ENCODE measurements around the gene ADAMTSL2. TPM values are rescaled to one million over a fixed set of nuclear protein-coding genes. Genes with fewer than 3 reads are reported as not detected.

Gene ADAMTSL2
- total and polyA plus RNA-seq, 4 experiments from 2014 or later, result 0.07 to 0.17 (median 0.09) TPM; not detected in 1

DNA sequence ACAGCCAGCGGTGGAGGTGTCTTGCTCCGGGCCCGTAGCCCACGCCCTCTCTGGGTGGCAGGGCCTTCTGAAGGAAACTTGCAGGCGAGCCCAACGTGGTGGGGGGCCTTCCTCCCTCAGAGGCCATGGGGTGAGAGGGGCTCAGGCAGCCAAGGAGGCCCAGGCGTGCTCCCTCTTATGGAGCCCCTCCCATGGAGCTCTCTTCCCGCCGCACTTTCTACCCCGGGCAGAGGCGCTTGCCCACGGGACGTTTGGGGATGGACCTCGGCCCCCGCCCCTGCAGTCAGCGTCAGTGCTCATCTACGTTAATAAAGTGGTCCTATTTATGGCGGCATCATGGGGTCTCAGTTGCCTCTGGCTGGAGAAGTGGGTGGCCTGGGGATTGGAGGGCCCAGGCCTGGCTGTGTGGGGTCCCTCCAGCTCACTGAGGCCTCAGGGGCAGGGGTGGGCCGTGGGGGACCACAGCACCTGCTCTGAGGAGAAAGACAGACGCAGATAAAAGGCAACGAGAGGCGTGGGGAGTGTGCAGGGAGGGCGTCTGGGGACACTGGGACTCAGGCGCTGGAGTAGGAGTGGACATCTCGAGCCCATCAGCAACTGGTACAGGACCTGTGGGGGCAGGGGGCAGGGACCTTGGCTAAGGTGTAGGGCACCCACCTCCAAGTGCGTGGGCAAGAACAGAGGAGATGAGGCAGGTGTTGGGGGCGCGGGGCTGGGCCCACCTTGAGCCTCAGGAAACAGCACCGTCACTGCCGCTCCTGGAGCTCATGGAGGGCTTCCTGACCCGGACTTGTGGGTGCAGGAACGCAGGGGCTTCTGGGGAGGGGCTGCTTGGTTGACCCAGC lies 40.9 kb downstream of the ADAMTSL2 start:
- Histone ChIP-seq H3K27ac (ENCODE audit: low read depth, low read length) (no peak overlapping the region), H3K9me3 (ENCODE audit: control insufficient read depth in 1 of 2, low read length in 2 of 2) (no peaks in the 10 kb centered on the region), H3K4me1 (ENCODE audit: insufficient read depth, low read length) (no peaks in the 10 kb centered on the region), H3K27me3 (ENCODE audit: insufficient read depth, low read length) (no peaks in the 10 kb centered on the region), H3K36me3 (ENCODE audit: insufficient read depth, low read length) (no peaks in the 10 kb centered on the region), H3K4me3 (ENCODE audit: low read length in 2 of 2) (no peak overlapping the region)
- Mint-ChIP-seq H3K36me3 (no peaks in the 10 kb centered on the region), H3K27ac (no peak overlapping the region), H3K27me3 (peaks cover 18 to 26% of the 10 kb centered on the region in 2 donors), H3K4me3 (no peak overlapping the region), H3K9me3 (no peaks in the 10 kb centered on the region), H3K4me1 (peaks cover 0 to 7% (median 1%) of the 10 kb centered on the region in 4 donors)
- CTCF ChIA-PET (ENCODE audit: partially characterized antibody), result interaction anchor here (0.9 kb wide), 1 partner anchor 89 kb away, joined by 3 read pairs; no protein-coding TSS in a partner anchor
- intact Hi-C loops (cut with micrococcal nuclease), result no loop called here
- no peak for DNase-seq
- POLR2A ChIA-PET (ENCODE audit: partially characterized antibody), result no interaction called here

DNA sequence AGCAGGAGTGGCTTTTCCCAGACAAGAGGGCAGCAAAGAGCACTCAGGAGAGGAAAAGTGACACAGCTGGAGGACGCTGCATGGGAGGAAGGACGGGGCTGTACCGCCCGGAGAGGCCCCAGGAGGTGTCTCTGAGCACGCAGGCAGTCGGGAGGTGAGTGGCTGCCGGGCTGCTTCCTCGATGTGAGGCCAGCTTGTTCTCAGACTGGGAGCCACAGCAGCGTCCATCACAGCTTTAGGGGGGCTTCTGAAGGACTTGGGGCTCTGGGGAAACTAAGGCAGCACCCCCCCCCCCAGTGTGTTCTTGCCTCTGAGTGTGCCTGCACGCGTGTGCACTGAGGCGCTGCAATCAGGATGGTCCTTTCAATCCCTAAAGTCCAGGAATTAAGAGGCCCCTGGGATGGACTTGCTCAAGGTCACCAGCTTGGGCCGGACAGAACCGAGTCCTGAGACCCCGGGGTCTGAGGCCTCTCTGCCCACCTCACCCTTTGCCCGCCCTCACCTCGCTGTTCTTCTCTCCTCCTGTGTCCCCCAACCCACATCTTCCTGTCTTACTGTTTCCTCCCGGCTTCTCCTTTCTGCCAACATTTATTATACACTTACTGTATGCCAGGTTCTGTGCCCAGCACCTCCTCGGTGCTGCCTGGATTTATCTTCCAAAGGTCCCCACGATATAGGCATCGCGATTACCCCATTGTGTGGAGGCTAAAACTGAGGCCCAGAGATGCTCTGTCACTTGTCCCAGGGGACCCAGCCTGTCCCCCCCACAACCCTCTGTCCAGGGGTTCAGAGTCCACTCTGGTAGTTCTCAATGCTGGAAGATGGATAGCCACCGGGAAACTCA lies 41.7 kb downstream of the ADAMTSL2 start:
- H3K9me3 Mint-ChIP-seq, result no peaks in the 10 kb centered on the region
- DNase-seq, result no peak
- H3K4me1 Mint-ChIP-seq, result peaks cover 0 to 7% (median 3%) of the 10 kb centered on the region in 4 donors
- Histone ChIP-seq H3K36me3 (ENCODE audit: insufficient read depth, low read length) (no peaks in the 10 kb centered on the region), H3K4me3 (ENCODE audit: low read length in 2 of 2) (no peak overlapping the region), H3K4me1 (ENCODE audit: insufficient read depth, low read length) (no peaks in the 10 kb centered on the region), H3K27ac (ENCODE audit: low read depth, low read length) (no peak overlapping the region), H3K9me3 (ENCODE audit: control insufficient read depth in 1 of 2, low read length in 2 of 2) (no peaks in the 10 kb centered on the region), H3K27me3 (ENCODE audit: insufficient read depth, low read length) (no peaks in the 10 kb centered on the region)
- intact Hi-C loops (cut with micrococcal nuclease), result no loop called here
- no peak overlapping the region for H3K4me3 Mint-ChIP-seq
- no peaks in the 10 kb centered on the region for H3K36me3 Mint-ChIP-seq
- ChIA-PET CTCF (ENCODE audit: partially characterized antibody) (no interaction called here), POLR2A (ENCODE audit: partially characterized antibody) (no interaction called here)
- H3K27ac Mint-ChIP-seq, result no peak overlapping the region
- H3K27me3 Mint-ChIP-seq, result peaks cover 22 to 30% of the 10 kb centered on the region in 2 donors

DNA sequence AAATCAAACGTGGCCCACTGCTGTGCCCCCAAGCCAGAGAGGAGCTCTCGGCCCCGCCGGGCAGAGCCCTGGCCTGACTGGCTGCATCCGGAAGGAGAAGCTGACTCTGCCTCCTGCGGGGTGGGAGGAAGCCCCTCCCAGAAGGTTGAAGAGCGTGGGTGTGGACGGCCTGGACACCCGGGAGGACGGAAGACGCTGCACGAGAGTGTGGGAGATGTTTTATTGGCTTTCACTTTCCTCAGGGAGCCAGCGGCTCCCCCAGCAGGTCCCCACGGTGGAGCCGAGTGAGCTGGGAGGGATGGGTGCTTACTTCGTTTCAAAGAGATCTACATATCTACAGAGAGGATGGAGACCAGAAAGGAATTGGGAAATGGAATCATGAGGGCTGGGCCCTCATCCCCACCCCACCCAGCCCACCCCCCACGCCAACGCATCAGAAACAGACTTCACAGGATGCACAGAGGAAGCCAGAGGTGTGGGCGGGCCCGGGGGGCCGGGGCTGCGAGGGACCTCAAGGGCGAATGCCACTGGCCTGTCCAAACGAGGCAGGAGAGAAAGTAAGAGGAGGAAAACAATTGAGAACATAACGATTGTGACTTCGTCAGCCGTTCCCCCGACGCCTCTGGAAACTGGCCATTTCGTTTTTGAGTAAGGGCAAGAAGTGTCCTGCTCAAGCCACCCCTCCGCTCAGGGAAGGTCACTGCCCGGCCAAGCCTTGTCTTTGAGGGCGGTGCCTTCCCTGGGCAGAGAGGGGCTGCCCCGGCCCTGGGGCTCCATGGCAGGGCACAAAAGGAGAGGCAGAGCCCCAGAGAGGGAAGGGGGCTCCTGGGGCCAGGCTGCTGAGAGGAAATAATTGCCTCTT lies 42.6 kb downstream of the ADAMTSL2 start:
- Mint-ChIP-seq H3K4me1 (peaks cover 0 to 7% (median 3%) of the 10 kb centered on the region in 4 donors), H3K9me3 (no peaks in the 10 kb centered on the region), H3K4me3 (no peak overlapping the region), H3K27me3 (peaks cover 28 to 37% of the 10 kb centered on the region in 2 donors), H3K36me3 (no peaks in the 10 kb centered on the region), H3K27ac (no peak overlapping the region)
- Histone ChIP-seq H3K9me3 (ENCODE audit: control insufficient read depth in 1 of 2, low read length in 2 of 2) (no peaks in the 10 kb centered on the region), H3K27ac (ENCODE audit: low read depth, low read length) (no peak overlapping the region), H3K36me3 (ENCODE audit: insufficient read depth, low read length) (no peaks in the 10 kb centered on the region), H3K4me3 (ENCODE audit: low read length in 2 of 2) (no peak overlapping the region), H3K27me3 (ENCODE audit: insufficient read depth, low read length) (no peaks in the 10 kb centered on the region), H3K4me1 (ENCODE audit: insufficient read depth, low read length) (no peaks in the 10 kb centered on the region)
- ChIA-PET POLR2A (ENCODE audit: partially characterized antibody) (no interaction called here), CTCF (ENCODE audit: partially characterized antibody) (no interaction called here)
- intact Hi-C loops (cut with micrococcal nuclease), result no loop called here
- DNase-seq, result no peak

DNA sequence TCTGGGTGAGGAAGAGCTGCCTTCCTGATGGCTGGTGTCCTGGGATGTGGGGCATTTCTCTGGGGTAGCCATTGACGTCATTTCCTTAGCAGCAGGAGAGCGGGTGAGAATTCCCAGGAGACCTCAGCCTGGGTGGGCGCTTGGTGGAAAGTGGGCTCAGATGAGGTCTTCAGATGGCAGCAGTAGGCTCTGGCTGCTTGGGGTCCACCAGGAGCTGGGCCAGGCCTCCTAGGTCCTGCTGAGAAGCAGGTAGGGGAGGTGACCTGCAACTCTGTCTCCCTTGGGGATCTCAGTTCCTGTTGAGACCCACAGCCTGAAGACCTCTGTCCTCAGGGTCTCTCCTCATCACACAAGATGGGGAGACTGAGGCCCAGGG lies 43.2 kb downstream of the ADAMTSL2 start:
- Mint-ChIP-seq H3K4me3 (no peak overlapping the region), H3K4me1 (peaks cover 0 to 7% (median 3%) of the 10 kb centered on the region in 4 donors), H3K27me3 (peaks cover 29 to 40% of the 10 kb centered on the region in 2 donors), H3K27ac (no peak overlapping the region), H3K36me3 (no peaks in the 10 kb centered on the region), H3K9me3 (no peaks in the 10 kb centered on the region)
- ChIA-PET POLR2A (ENCODE audit: partially characterized antibody) (no interaction called here), CTCF (ENCODE audit: partially characterized antibody) (no interaction called here)
- Histone ChIP-seq H3K36me3 (ENCODE audit: insufficient read depth, low read length) (no peaks in the 10 kb centered on the region), H3K9me3 (ENCODE audit: control insufficient read depth in 1 of 2, low read length in 2 of 2) (no peaks in the 10 kb centered on the region), H3K4me3 (ENCODE audit: low read length in 2 of 2) (no peak overlapping the region), H3K4me1 (ENCODE audit: insufficient read depth, low read length) (no peaks in the 10 kb centered on the region), H3K27ac (ENCODE audit: low read depth, low read length) (no peak overlapping the region), H3K27me3 (ENCODE audit: insufficient read depth, low read length) (no peaks in the 10 kb centered on the region)
- intact Hi-C loops (cut with micrococcal nuclease), result no loop called here
- DNase-seq, result no peak

DNA sequence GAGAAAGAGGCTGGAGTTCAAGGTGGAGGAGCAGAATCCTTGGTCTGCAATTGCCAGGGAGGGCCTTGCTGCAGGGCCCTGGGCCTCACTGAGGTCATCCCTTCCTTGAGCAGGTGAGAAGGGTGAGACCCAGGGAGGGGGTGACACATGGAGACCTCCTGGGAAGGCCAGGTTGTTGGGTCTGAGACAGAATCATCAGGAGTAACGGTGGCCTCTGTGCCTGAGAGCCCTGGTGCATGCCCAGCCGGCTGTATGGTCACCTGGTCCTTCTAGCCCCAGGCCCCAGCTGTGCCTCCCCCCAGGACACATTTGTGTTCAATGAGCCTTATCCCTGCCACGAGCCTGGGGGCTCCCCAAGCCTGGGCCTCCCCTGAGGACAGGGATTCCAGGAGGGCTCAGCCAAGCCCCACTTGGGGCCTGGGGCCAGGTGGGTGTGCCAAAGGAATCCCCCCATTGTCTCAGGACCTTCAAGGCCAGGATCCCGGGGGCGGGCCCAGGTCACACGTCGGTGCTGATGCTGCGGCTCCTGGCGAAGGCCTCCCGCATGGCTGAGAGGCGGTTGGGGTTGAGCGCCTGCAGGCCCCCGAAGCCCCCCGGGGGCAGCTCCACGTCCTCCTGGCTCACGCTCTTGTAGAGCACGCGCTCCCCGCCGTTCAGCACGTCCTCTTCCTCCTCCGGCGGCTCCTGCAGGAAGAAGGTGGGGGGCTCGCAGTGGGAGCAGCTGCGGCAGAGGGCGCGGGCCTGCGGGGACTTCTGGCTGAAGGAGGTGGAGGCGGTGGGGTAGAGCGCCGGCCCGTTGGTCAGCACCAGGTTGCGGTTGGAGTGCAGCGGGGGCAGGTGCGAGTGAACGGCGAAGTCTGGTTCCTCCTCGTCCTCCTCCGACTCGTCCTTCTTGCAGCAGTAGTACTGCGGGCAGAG lies 44.3 kb downstream of the ADAMTSL2 start:
- Mint-ChIP-seq H3K27me3 (peaks cover 29 to 39% of the 10 kb centered on the region in 2 donors), H3K4me3 (no peak overlapping the region), H3K4me1 (peaks cover 0 to 7% (median 3%) of the 10 kb centered on the region in 4 donors), H3K27ac (no peak overlapping the region), H3K36me3 (no peaks in the 10 kb centered on the region), H3K9me3 (no peaks in the 10 kb centered on the region)
- intact Hi-C loops (cut with micrococcal nuclease), result no loop called here
- no peaks in the 10 kb centered on the region for H3K27me3 ChIP-seq (ENCODE audit: insufficient read depth, low read length)
- ChIA-PET POLR2A (ENCODE audit: partially characterized antibody) (interaction anchor here (0.6 kb wide), 1 partner anchor 142 kb away, joined by 3 read pairs; no protein-coding TSS in a partner anchor), CTCF (ENCODE audit: partially characterized antibody) (no interaction called here)
- no peaks in the 10 kb centered on the region for H3K9me3 ChIP-seq (ENCODE audit: control insufficient read depth in 1 of 2, low read length in 2 of 2)
- no peaks in the 10 kb centered on the region for H3K36me3 ChIP-seq (ENCODE audit: insufficient read depth, low read length)
- DNase-seq, result no peak
- no peak overlapping the region for H3K27ac ChIP-seq (ENCODE audit: low read depth, low read length)
- no peak overlapping the region for H3K4me3 ChIP-seq (ENCODE audit: low read length in 2 of 2)
- H3K4me1 ChIP-seq (ENCODE audit: insufficient read depth, low read length), result no peaks in the 10 kb centered on the region

DNA sequence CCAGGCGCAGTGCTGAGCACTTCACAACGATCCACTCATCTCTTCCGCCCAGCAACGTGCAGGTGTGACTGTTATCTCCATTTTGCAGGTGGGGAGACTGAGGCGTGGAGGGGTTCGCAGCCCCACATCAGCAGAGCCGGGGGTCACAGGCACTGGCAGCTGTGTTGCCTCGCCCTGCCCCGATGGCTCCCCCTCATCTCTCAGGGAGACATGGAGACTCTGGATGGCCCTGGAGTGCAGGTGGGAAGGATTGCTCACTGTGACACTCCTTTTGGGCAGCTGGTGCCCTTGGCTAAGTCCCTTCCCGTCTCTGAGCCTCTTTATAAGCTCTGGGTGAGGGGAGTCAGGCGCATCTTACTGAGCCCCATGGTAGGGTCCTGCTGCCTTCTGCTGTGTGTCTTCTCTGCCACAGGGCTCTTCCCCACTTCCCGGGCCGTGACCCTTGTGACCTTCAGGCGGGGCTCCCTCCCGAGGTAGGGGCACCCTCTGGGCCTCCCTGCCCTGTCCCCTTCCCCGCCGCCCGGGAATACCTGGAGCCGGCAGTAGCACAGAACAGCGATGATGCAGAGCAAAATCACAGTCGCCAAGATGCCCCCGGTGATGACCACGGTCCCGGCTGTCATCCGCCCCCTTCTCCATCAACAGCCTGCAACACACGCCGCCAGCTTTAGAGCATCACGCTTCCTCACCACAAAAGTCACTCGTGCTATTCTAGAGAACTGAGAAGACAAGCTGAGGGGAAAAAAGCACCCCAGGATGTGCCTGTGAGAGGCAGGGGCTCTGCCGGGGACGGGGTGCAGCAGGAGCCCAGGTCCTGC lies 45.3 kb downstream of the ADAMTSL2 start:
- Histone ChIP-seq H3K9me3 (ENCODE audit: control insufficient read depth in 1 of 2, low read length in 2 of 2) (no peaks in the 10 kb centered on the region), H3K4me3 (ENCODE audit: low read length in 2 of 2) (no peak overlapping the region), H3K4me1 (ENCODE audit: insufficient read depth, low read length) (no peaks in the 10 kb centered on the region), H3K36me3 (ENCODE audit: insufficient read depth, low read length) (no peaks in the 10 kb centered on the region), H3K27me3 (ENCODE audit: insufficient read depth, low read length) (peaks cover 5% of the 10 kb centered on the region), H3K27ac (ENCODE audit: low read depth, low read length) (no peak overlapping the region)
- ChIA-PET POLR2A (ENCODE audit: partially characterized antibody) (interaction anchor here (0.6 kb wide), 1 partner anchor 141 kb away, joined by 3 read pairs; no protein-coding TSS in a partner anchor), CTCF (ENCODE audit: partially characterized antibody) (no interaction called here)
- H3K27ac Mint-ChIP-seq, result no peak overlapping the region
- H3K36me3 Mint-ChIP-seq, result no peaks in the 10 kb centered on the region
- H3K9me3 Mint-ChIP-seq, result no peaks in the 10 kb centered on the region
- peaks cover 36 to 44% of the 10 kb centered on the region in 2 donors for H3K27me3 Mint-ChIP-seq
- DNase-seq, result no peak
- H3K4me3 Mint-ChIP-seq, result no peak overlapping the region
- intact Hi-C loops (cut with micrococcal nuclease), result no loop called here
- peaks cover 0 to 12% (median 5%) of the 10 kb centered on the region in 4 donors for H3K4me1 Mint-ChIP-seq

All from CD4-positive, alpha-beta memory T cell (primary cell).